ENCODE results near the gene SEMA3G.
A peak's percentile ranks its signal among the peaks of the same experiment; 100 is the strongest.

The SEMA3G gene

GRCh38 chr3:52403955-52404354, 40.9 kb downstream of the SEMA3G start:
- peak in 1 of 42 donors; percentile 16 for DNase-seq
- intact Hi-C loops (cut with DNase I): loop anchor here (10.0 kb wide), 1 partner anchor 109 kb away; no protein-coding TSS in a partner anchor

- intact Hi-C loops (cut with DNase I): loop anchor here (10.0 kb wide), 1 partner anchor 109 kb away; no protein-coding TSS in a partner anchor
- DNase-seq: peak in 1 of 42 donors; percentile 6
Observed at GRCh38 chr3:52403271-52403841, 41.5 kb downstream of the SEMA3G start.

- intact Hi-C loops (cut with DNase I): loop anchor here (10.0 kb wide), 1 partner anchor 108 kb away; no protein-coding TSS in a partner anchor
- DNase-seq: peak in 15 of 42 donors; percentile 23 to 64 (median 47)
Observed at GRCh38 chr3:52402706-52403270, 42.1 kb downstream of the SEMA3G start.

DNA sequence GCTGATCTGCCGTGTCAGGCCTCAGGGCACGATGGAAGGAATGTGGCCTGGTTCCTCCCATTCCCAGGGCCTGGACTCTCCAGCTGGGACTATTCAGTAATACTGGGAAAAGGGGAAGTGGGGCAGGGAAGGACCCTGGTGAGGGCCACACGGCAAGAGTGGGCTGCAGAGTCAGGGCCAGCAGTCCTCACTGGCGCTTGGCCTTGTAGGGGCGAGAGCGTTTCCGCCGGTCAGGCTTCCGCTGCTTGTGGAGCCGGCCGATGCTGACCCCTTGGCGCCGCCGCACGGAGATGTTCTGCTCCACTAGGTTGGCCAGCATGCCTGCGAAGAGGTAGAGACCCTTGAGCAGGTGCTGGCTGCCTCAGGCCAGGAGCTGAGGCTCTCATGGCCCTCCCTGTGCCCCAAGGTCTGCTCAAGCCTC, 42.8 kb downstream of the SEMA3G start:
- DNase-seq: no peak
- intact Hi-C loops (cut with DNase I): loop anchor here (10.0 kb wide), 1 partner anchor 107 kb away; no protein-coding TSS in a partner anchor

- no peak for DNase-seq
- intact Hi-C loops (cut with DNase I): loop anchor here (10.0 kb wide), 1 partner anchor 107 kb away; no protein-coding TSS in a partner anchor
Observed at GRCh38 chr3:52401551-52401950, 43.4 kb downstream of the SEMA3G start.

GRCh38 chr3:52401021-52401420, 43.9 kb downstream of the SEMA3G start:
- intact Hi-C loops (cut with DNase I): loop anchor here (10.0 kb wide), 1 partner anchor 106 kb away; no protein-coding TSS in a partner anchor
- no peak for DNase-seq

GRCh38 chr3:52400275-52400793, 44.6 kb downstream of the SEMA3G start:
- DNase-seq: no peak
- intact Hi-C loops (cut with DNase I): loop anchor here (10.0 kb wide), 1 partner anchor 106 kb away; no protein-coding TSS in a partner anchor

DNA sequence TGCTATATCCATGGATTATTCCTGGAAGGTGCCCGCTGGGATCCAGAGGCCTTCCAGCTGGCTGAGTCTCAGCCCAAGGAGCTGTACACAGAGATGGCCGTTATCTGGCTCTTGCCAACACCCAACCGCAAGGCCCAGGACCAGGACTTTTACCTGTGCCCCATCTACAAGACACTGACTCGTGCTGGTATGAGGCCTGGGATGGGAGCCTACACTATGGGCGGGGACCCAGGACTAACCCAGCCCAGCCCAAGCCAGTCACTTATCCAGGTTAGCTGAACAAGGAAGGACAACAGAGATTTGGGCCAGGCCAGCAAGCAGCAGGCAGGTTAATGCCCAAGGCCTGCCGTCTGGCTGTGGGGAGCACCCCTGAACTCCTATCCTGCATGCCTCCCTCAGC, 45.3 kb downstream of the SEMA3G start:
- DNase-seq: no peak
- intact Hi-C loops (cut with DNase I): no loop called here

DNA sequence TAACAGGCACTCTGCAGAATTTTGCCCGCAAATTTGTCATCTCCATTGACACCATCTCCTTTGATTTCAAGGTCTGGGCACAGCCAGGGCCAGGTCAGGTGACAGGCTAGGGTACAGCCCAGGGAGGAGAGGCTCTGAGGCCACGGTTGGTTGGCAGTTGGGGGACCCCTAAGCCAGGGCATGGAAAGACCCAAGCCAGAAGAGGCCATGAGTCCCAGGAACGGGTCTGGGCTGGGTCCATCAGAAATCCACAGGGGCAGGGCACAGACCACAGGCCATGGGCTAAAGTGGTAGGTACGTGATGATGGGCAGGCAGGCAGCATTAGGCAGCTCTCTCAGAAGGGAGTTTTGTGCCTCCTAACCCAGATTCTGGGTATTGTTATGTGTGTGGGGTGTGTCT, 45.8 kb downstream of the SEMA3G start:
- intact Hi-C loops (cut with DNase I): no loop called here
- DNase-seq: no peak

- no peak for DNase-seq
- intact Hi-C loops (cut with DNase I): no loop called here
Observed at GRCh38 chr3:52398670-52399081, 46.2 kb downstream of the SEMA3G start.

DNA sequence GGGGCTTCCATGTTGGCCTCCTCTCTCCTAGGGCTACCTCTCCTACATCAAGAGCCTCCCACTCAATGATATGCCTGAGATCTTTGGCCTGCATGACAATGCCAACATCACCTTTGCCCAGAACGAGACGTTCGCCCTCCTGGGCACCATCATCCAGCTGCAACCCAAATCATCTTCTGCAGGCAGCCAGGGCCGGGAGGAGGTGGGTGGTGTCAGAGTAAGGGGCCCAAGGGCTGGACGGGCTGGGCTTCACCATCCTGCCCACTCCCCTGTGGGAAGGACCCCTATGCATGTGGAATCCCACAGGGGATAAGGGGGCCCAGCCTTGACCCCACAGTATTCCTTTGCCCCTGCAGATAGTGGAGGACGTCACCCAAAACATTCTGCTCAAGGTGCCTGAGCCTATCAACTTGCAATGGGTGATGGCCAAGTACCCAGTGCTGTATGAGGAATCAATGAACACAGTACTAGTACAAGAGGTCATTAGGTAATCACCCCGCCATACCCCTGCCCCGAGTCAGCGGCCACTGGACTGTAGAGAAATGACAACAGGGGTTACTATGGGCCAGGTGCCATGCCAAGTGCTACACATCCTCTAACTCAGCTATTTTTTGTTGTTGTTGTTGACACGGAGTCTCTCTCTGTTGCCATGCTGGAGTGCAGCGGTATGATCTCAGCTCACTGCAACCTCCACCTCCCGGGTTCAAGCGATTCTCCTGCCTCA, 47.1 kb downstream of the SEMA3G start:
- intact Hi-C loops (cut with DNase I): no loop called here
- no peak for DNase-seq

GRCh38 chr3:52396907-52397591, 47.9 kb downstream of the SEMA3G start:
- DNase-seq: no peak
- intact Hi-C loops (cut with DNase I): no loop called here

DNA sequence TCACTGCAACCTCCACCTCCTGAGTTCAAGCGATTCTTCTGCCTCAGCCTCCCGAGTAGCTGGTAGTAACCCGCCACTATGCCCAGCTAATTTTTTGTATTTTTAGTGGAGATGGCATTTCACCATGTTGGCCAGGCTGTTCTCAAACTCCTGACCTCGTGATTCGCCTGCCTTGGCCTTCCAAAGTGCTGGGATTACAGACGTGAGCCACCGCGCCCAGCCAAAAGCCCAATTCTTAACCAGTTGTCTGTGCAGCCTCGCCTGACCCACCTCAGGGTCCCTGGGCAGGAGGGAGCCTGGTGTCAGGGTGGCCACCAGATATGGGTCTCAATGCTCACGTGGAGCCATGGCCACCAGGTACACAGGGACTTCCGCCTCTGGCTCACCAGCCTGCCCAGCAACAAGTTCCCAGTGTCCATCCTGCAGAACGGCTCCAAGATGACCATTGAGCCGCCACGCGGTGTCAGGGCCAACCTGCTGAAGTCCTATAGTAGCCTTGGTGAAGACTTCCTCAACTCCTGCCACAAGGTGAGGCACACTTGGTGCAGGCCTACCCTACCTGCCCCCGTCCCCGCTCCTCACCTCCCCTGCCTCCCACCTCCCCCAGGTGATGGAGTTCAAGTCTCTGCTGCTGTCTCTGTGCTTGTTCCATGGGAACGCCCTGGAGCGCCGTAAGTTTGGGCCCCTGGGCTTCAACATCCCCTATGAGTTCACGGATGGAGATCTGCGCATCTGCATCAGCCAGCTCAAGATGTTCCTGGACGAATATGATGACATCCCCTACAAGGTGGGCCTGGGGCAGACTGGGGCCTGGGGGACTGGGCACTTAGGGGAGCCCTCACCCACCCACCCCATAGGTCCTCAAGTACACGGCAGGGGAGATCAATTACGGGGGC, 48.6 kb downstream of the SEMA3G start:
- DNase-seq: no peak
- intact Hi-C loops (cut with DNase I): no loop called here

DNA sequence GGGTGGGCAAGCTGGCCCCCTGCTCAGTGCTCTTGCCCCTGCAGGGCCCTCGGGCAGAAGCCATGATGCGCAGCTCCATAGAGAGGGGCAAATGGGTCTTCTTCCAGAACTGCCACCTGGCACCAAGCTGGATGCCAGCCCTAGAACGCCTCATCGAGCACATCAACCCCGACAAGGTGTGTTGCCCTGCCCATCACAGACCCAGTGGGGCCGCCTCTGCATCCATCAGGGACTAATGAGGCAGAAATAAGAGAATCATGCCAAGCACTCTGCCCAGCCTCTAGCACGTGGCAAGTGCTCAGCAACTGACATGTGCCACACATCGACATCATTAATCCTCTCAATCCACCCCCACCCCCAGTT, 49.4 kb downstream of the SEMA3G start:
- no peak for DNase-seq
- intact Hi-C loops (cut with DNase I): no loop called here

- DNase-seq: no peak
- intact Hi-C loops (cut with DNase I): no loop called here
Observed at GRCh38 chr3:52394751-52395502, 50.0 kb downstream of the SEMA3G start.

GRCh38 chr3:52393959-52394670, 50.8 kb downstream of the SEMA3G start:
- intact Hi-C loops (cut with DNase I): no loop called here
- DNase-seq: no peak

Measured in head of caudate nucleus (tissue), 42 donors.